Stimulated activated CD4-positive, alpha-beta T cell treated with anti-CD3 and anti-CD28 coated beads, Interleukin-15, amount 100 ng/mL, for 48 hours (primary cell): ENCODE measurements around the gene CCT2.
A peak's percentile ranks its signal among the peaks of the same experiment; 100 is the strongest.
"Not testable (repeated sequence)": the region's sequence is repeated elsewhere in the genome, so short reads cannot be mapped to it uniquely, and the experiment has no call there.

Experiments used
- DNase-seq, 2 donors: peaks; one replicate each; pipeline ENCODE4 v3.0.0-alpha.2; 2020; ENCODE audit warnings: low read depth in 2 of 2

Gene CCT2

DNA sequence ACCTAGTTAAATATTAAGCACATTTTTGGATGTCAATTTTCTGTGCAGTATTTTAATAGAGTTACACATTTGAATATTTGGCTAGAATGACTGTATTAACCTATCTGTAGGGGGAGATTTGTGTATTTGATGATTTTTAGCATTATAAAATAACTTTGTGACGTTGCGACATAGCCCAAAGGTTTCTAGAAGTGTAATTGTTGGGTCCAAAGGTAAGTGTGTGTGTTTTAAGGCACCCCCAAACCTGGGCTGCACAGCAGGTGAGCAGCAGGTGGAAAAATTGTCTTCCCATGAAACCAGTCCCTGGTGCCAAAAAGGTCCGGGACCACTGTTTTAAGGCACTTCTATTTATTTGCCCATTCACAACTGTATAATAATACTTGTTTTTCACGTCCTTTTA, 3.3 kb downstream of the CCT2 start:
- no peak for DNase-seq

DNA sequence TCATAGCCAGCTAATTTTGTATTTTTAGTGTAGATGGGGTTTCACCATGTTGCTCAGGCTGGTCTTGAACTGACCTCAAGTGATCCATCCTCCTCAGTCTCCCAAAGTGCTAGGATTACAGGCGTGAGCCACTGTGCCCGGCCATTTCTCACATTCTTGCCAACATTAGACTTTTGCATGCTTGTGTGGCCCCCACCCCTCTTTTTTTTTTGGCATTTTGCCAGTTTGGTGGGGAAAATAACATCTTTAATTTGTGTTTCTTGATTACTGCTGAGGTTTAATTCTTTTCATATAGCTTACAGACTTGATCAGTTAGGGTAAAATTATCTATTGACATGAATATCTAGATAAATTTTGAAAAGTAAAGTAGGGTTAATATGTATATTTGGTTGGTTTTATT, 3.8 kb downstream of the CCT2 start:
- no peak for DNase-seq

DNA sequence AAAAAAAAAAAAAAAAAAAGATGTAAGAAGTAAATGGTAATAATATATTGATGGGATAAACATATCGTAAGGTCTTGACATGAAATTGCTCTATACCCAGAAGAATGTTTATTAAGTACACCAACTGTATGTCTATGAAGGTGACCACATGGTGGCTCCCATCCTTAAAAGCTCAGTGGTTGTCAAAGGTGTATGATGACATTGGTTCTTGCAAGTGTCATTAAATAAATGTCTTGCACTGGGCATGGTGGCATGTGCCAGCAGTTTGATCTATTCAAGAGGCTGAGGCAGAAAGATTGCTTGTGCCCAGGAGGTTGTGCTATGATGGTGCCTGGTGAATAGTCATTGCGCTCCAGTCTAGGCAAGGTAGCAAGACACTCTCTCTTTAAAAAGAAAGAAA, 10.4 kb downstream of the CCT2 start:
- DNase-seq, result no peak

DNA sequence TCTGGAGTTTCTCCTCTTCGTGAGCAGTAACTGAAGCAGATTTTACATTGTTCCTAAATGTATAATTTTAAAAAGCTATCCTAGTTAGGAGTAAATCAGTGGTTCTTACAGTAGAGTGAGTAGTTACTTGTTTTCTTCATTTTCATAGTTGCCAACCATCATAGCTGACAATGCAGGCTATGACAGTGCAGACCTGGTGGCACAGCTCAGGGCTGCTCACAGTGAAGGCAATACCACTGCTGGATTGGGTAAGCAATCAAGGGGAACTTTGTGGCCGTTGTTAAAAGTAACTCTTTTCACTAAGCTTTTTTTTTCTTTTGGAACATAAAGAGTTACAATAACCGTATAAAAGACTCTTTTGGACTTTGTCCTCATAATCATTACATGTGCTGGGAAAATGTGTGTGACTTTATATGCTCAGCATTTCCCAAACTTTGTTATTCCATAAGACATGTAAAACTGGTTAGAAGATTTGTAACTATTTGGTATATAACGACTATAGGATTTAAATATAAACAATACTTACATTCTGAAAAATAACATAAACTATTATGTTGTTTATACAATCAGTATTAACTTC, 13.0 kb downstream of the CCT2 start:
- DNase-seq, result no peak

DNA sequence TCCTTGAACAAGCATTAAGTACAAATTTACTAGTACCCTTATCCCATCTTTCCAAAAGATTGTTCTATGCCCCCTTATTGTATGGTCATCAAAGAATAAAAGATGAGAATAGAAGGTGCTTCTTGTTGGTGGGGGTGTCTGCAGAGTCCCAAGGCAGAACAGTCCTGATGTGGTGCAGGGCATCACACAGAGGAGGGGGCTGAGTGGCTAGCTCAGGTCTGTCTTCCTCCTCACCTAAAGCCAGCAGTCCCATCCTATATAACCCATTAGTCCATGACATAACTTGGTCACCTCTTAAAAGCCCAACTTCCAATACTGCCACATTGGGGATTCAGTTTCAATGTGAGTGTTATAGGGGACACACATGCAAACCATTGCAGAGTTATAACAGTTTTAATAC, 15.5 kb downstream of the CCT2 start:
- no peak for DNase-seq

DNA sequence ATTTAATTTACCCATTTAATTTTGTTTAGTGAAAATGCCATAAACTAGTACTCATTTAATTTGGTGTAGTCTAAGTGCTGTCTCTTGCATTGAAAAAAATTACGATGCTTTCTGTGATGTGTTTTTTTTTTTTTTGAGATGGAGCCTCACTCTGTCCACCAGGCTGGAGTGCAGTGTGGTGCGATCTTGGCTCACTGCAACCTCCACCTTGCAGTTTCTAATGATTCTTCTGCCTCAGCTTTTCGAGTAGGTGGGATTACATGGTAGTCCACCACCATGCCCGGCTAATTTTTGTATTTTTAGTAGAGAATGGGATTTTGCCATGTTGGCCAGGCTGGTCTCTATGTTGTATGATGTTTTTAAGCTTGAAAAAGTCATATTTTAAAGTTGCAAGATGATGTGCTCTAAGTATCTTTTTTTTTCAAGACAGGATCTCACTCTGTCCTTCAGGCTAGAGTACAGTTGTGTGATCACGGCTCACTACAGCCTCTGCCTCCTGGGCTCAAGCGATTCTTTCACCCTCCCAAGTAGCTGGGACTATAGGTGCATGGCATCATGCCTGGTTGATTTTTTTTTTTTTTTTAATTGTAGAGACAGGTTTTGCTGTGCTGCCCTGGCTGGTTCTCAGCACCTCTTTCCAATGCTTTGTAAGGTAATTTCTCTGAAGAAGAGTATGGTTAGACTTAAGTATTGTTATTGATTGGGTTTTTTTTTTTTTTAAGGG, 16.9 kb downstream of the CCT2 start:
- no peak for DNase-seq

DNA sequence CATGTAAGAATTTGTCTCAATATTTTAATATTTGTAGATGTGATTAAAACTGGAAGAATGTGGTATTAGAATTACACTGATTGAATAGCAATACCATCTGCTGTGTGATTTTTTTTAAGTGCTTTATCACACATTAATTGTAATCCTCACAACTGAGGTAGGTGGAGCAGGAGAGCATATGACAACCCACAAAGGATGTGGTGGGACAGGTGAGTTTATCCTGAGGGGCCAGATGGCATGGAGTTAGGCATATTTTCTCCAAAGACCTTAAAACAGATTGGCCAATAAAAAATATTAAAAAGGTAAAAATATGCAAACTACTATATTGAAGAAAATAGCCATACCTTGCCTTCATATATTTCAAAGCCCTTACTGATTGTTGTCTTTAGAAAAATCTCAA, 17.7 kb downstream of the CCT2 start:
- no peak for DNase-seq

DNA sequence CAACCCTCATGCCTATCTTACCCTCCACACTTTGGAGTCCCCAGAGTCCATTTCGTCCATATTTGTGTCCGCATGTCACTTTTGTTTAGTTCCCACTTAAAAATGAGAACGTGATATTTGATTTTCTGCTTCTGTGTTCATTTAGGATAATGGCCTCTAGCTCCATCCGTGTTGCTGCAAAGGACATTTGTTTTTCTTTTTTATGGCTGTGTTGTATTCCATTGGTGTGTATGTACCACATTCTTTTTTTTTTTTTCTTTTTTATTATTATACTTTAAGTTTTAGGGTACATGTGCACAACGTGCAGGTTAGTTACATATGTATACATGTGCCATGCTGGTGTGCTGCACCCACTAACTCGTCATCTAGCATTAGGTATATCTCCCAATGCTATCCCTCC, 18.3 kb downstream of the CCT2 start:
- not testable (repeated sequence) for DNase-seq

DNA sequence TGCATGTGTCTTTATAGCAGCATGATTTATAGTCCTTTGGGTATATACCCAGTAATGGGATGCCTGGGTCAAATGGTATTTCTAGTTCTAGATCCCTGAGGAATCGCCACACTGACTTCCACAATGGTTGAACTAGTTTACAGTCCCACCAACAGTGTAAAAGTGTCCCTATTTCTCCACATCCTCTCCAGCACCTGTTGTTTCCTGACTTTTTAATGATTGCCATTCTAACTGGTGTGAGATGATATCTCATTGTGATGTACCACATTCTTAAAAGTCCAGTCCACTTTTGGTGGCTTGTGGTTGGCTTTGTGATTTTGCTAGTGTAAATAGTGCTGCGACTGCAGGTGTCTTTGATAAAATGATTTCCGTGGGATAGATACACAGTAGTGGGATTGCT, 19.0 kb downstream of the CCT2 start:
- DNase-seq, result not testable (repeated sequence)

DNA sequence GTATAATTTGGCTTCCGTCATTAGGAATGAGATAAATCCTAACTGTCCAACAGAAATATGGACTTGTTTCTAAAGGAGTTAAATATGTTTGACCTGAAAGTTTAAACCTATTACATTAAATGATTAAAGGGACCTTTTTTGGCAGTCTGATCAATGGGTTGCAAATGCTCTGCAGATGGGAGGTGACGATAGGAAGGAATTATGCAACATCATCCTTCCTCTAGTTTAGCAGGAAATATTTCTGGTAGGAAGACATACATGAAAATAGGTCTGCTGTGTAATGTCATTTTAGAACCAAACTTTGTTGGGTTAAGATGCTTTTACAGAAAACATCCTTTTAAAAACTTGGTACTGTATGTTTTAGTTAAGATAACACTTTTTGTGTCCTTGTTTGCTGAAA, 22.9 kb downstream of the CCT2 start:
- no peak for DNase-seq

DNA sequence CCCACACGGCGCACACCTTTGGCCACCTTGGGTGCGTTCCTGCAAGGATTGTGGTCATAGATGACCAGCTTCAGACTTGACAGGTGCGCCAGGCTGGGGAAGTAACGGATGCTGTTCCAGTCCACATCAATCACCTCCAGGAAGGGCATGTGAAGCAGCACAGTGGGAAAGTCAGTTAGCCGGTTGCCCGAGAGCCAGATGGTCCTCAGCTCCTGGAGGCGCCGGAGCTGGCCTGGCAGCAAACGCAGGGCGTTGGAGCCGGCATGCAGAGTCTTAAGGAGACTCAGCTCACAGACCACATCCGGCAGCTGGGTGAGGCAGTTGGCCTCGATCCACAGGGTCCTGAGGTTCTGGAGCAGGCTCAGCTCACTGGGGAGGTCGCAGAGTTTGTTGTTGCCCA, 24.9 kb downstream of the CCT2 start:
- no peak for DNase-seq

DNA sequence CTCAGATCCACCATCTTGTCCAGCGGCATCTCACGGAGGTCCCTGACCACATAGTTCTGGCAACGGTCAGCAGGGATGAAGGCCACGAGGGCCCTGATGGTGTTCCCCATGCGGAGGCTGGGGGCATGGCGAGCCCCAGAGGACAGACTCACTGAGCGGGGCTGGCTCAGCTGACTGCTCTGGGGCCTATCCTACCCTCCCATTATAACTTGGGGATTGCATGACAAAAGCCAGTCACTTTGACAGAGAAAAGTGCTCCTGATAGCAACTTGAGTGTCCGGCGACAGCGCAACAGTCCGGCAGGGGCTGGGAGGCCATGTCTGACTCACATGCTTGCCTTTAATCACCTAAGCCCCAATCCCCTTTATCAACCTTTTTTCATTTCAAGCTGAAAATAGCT, 25.5 kb downstream of the CCT2 start, which contains the start of gene LRRC10:
Gene LRRC10, minus strand, starts transcription at position 179 of the 400 bp plus-strand sequence. Its CDS starts 69 bp downstream, at position 110.
- no peak for DNase-seq

DNA sequence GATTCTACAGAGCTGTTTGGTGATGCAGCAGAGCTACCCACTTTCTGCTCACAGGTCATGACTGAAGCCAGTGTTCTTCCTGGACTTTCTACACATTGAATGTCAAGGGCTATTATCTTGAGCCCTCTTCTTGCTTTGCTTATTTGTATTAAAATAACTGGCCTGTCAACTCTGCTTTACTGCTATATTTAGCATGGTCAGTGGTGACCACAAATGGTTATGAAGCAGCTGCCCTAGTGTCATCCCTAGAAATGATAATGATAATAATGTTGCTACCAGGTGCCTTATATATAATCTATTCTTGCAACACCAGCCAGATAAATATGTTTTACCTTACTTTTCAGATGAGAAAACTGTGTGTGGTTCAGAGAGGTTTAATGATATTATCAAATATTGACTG, 28.1 kb downstream of the CCT2 start:
- DNase-seq, result no peak

DNA sequence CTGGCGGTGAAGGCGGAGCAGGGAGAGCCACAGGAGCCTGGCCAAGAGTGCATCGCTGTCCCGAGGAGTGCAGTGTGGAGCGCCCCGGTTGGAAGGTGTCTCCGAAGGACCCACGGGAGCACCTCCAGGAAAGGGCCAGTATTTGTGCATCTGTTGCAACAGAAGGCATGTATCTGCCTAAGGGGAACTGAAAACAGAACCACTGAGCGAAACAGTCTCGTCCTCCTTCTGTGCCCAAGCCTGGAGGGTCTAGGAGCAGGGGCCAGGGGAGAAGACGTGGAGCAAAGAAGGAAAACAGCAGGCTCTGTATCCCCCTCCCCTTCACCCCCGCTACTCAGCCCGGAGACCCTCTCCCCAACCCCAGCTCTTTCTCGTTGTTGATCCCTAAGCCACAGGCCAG, 30.8 kb downstream of the CCT2 start:
- no peak for DNase-seq

DNA sequence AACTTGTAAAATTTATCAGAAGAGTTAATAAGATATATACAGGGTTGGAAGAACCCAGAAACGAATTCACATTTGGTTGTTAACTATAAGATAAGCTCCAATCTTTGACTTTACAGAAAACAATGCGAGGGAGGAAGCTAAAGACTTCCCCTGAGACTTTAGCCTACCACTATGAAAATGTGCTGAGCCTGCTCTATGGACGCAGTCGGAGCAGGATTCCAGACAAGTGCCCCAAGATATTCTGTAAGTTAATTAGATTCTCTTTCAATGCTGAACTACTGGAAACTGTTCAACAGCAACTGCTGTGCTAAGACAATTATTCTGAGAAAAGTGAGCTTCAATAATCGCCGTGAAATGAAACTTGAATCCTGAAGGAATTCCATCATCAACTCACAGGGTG, 33.8 kb downstream of the CCT2 start:
- DNase-seq, result no peak

DNA sequence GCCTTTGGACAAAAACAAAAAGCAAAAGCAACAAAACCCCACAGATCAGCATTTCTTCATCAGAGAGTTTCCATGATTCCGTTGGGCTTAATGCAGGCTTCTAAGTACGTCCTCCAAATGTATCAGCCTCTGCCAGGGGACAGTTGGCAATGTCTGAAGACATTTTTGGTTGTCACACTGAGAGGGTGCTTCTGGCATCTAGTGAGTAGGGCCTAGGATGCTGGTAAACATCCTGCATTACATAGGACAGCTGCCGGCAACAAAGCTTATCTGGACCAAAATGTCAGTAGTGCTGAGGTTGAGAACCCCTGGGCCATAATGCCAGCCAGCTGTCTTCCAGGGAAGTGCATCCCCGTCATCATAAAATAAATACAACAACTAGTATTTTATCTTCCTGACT, 34.8 kb downstream of the CCT2 start:
- no peak for DNase-seq

DNA sequence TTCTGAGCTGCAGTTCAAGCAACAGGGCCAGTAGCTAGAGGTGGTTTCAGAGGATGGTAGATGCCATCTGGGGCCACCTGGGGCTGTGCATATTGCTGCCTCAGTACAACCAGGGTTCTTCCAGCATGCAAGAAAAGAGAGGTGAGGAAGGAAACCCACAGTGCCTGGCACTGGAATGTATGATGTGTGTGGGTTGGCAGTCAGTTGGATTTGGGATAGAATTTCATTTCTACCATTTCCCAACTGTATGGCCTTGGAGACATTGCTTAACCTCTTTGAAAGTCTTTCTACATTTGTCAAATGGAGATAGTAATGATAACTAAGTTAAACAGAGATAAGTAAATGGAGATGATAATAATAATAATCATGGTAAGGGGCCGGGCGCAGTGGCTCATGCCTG, 35.7 kb downstream of the CCT2 start:
- DNase-seq, result no peak

DNA sequence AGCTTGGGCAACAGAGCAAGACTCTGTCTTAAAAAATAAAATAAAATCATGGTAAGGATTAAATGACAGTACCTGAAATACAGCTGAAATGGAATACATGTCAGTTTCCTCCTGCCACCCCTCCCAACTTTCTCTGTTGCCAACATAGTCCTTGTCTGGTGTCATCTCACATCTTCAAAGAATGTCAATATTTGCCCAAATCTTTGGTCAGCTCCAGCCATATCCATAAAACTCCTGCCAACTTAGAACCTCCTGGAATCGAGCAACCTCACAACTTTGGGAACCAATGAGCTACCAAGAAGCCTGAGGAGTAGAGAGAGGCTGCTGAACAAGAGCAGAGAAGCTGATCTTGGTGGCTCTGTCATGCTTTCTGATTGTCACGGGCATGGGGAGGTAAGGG, 36.3 kb downstream of the CCT2 start:
- DNase-seq, result no peak

DNA sequence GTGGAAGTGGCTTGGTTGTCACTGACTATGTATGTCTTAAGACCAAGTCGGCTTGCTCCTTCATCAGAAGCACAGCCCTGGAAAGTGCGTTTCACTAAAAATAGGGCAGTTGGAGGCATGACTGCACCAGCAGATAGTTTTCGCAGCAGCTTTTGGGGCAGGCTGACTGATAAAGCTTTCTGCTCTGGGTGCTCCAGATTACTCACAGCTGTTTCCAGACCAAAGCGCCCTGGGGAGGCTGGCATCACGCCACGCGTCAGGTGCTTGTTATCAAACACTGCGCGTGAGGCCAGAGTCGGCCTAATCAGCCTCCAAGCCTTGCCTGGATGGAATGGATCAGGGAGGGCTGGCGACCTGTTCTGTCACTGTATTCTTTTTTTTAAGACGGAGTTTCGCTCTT, 38.7 kb downstream of the CCT2 start:
- no peak for DNase-seq

DNA sequence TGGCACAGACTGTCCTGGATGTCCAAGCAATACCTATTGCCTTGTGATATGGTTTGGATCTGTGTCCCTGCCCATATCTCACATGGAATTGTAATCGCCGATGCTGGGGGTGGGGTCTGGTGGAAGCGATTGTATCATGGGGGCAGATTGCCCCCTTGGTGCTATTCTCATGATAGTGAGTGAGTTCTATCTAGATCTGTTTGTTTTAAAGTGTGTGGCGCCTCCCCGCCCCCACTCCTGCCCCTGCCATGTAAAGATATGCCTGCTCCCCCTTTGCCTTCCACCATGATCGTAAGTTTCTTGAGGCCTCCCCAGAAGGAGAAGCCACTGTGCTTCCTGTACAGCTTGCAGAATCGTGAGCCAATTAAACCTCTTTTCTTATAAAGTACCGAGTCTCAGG, 42.2 kb downstream of the CCT2 start:
- DNase-seq, result no peak

DNA sequence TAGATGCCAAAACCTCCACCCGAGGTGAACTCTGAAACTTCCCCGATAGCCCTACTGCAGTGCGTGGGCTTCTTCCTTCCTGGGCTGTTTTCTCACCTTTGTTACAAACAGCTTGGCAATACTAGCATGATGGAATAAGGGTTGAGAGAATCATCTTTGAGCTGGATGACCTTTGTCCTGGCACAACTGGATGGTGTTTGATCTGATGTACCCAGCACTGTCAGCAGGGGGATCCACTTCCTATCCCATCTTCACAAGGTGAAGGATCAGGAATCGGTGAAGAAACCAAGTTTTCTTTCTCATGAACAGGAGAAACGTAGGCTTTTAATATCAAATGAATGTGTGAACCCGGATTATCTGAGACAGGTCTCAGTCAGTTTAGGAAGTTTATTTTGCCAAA, 44.9 kb downstream of the CCT2 start:
- no peak for DNase-seq

DNA sequence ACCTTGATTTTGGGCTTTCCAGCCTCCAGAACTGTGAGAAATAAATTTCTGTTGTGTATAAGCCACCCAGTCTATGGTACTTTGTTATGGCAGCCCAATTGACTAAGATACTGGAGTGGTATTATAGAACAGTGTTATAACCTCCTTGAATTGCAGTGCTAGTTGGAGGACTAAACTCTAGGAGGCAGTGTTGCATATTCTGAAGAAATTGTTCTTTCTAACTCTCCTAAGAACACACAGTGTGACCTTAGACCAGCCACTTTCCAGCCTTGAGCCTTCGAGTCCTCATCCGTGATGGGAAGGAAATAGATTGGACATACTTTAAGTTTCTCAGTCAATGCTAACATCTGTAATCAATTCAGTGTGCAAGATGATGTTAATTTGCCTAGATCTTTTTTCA, 47.8 kb downstream of the CCT2 start:
- no peak for DNase-seq

DNA sequence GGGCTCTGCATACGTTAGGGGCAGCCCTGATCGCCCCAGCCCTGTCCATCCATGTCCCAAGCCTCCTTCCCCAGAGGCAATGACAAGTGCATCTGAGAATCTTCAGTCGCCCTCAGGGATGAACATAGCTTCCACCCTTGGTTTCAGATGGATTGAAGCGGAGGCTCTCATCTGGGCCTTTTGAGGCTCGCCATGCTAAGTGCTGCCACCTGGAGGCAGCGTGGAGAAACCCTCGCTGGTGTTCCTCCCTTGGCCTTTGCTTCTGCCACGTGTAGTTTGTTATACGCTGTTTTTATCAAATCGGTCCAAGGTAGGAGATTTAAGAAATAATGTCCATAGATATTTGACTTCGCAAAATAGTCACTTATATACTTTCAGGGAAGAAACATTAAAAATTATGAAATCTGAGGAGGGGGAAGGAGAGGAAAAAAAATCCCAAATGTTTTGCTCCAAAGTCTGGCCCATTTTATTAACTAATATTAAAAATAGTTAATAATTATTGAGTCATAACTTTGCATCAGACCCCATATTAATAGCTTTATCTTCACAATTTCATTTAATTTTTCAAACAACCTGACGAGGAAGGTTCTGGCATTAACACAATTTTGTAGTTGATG, 54.2 kb downstream of the CCT2 start:
- DNase-seq, result peak; percentile 45 to 53
